22Rv1 (cell line): ENCODE measurements around the gene OR2H2.

Source experiments
- CTCF ChIP-seq: fragments of 450-650 bp; IDR thresholded peaks from 2 replicates; pipeline ENCODE4 v1.5.1; 2017; ENCODE audit warnings: mild to moderate bottlenecking
- ZFX ChIP-seq: fragments of 450-650 bp; IDR thresholded peaks from 2 replicates; pipeline ENCODE4 v1.6.1; 2017; ENCODE audit warnings: antibody characterized with exemption, borderline replicate concordance

GRCh38 chr6:29537714-29538403 lies 47.1 kb upstream of the OR2H2 start:
- TF ChIP-seq CTCF (no peak), ZFX (no peak)
